ENCODE measurements around the gene GGCX. TPM values are rescaled to one million over a fixed set of nuclear protein-coding genes. Genes with fewer than 3 reads are reported as not detected.

GGCX gene
- total RNA-seq, 3 donors from 2014 or later, result 26.7 to 35.1 (median 31.8) TPM

GRCh38 chr2:85502720-85503119 is 58.6 kb downstream of the GGCX start:
- Histone ChIP-seq H3K36me3 (no peaks in the 10 kb centered on the region), H3K27ac (no peak overlapping the region), H3K27me3 (no peaks in the 10 kb centered on the region), H3K4me3 (no peak overlapping the region), H3K9me3 (no peaks in the 10 kb centered on the region), H3K4me1 (no peaks in the 10 kb centered on the region)
- intact Hi-C loops (cut with DNase I; ENCODE audit: low total_unique reads), result no loop called here
- no peak for DNase-seq (ENCODE audit: low spot score in 2 of 2)
- TF ChIP-seq POLR2A (IDR thresholded peaks at IDR 0.05), result no peak

GRCh38 chr2:85501248-85501647 is 60.0 kb downstream of the GGCX start:
- no peak for DNase-seq (ENCODE audit: low spot score in 2 of 2)
- TF ChIP-seq POLR2A (IDR thresholded peaks at IDR 0.05) (no peak), POLR2AphosphoS5 (IDR thresholded peaks at IDR 0.05) (no peak)
- Histone ChIP-seq H3K27me3 (no peaks in the 10 kb centered on the region), H3K9me3 (no peaks in the 10 kb centered on the region), H3K27ac (no peak overlapping the region), H3K4me1 (no peaks in the 10 kb centered on the region), H3K4me3 (no peak overlapping the region), H3K36me3 (no peaks in the 10 kb centered on the region)
- intact Hi-C loops (cut with DNase I; ENCODE audit: low total_unique reads), result no loop called here

- DNase-seq (ENCODE audit: low spot score in 2 of 2), result no peak
- Histone ChIP-seq H3K36me3 (no peaks in the 10 kb centered on the region), H3K4me1 (no peaks in the 10 kb centered on the region), H3K27me3 (no peaks in the 10 kb centered on the region), H3K9me3 (no peaks in the 10 kb centered on the region), H3K4me3 (no peak overlapping the region), H3K27ac (no peak overlapping the region)
- intact Hi-C loops (cut with DNase I; ENCODE audit: low total_unique reads), result no loop called here
- no peak for TF ChIP-seq POLR2AphosphoS5 (IDR thresholded peaks at IDR 0.05)
- TF ChIP-seq POLR2A (IDR thresholded peaks at IDR 0.05), result no peak
- TF ChIP-seq CTCF (IDR thresholded peaks at IDR 0.05), result no peak
Observed at GRCh38 chr2:85497944-85498630, 63.2 kb downstream of the GGCX start.

GRCh38 chr2:85496436-85496835 is 64.9 kb downstream of the GGCX start:
- no peak for TF ChIP-seq POLR2A (IDR thresholded peaks at IDR 0.05)
- no peak for TF ChIP-seq CTCF (IDR thresholded peaks at IDR 0.05)
- TF ChIP-seq POLR2AphosphoS5 (IDR thresholded peaks at IDR 0.05), result no peak
- intact Hi-C loops (cut with DNase I; ENCODE audit: low total_unique reads), result no loop called here
- no peaks in the 10 kb centered on the region for H3K27me3 ChIP-seq
- H3K4me3 ChIP-seq, result no peak overlapping the region
- no peaks in the 10 kb centered on the region for H3K9me3 ChIP-seq
- H3K27ac ChIP-seq, result no peak overlapping the region
- no peaks in the 10 kb centered on the region for H3K4me1 ChIP-seq
- DNase-seq (ENCODE audit: low spot score in 2 of 2), result no peak
- H3K36me3 ChIP-seq, result no peaks in the 10 kb centered on the region

Other genes starting within 250 kb of the GGCX start
- gene TGOLN2, start 233.5 kb downstream of the GGCX start, total RNA-seq, result 100 to 1,000 TPM; 111 to 161 (median 117) TPM
- 100 to 1,000 TPM in 2 of 3 donors, 10 to 100 TPM in 1; 96.4 to 534 (median 101) TPM for gene RETSAT, start 207.0 kb downstream of the GGCX start, total RNA-seq
- 100 to 1,000 TPM in 1 of 3 donors, 10 to 100 TPM in 2; 42.9 to 149 (median 47.0) TPM for gene ELMOD3, start 206.7 kb downstream of the GGCX start, total RNA-seq
- gene CAPG, start 151.1 kb downstream of the GGCX start, total RNA-seq, result 100 to 1,000 TPM; 102 to 254 (median 109) TPM
- not detected for gene SH2D6, start 142.8 kb downstream of the GGCX start, total RNA-seq
- 100 to 1,000 TPM; 180 to 263 (median 236) TPM for gene MAT2A, start 22.3 kb downstream of the GGCX start, total RNA-seq
- gene VAMP8, start 16.1 kb upstream of the GGCX start, total RNA-seq, result 100 to 1,000 TPM in 1 of 3 donors, 10 to 100 TPM in 2; 23.2 to 127 (median 55.7) TPM
- gene VAMP5, start 22.9 kb upstream of the GGCX start, total RNA-seq, result 10 to 100 TPM; 33.8 to 92.0 (median 50.8) TPM
- 100 to 1,000 TPM; 131 to 243 (median 161) TPM for gene RNF181, start 34.3 kb upstream of the GGCX start, total RNA-seq
- gene TMEM150A, start 41.2 kb upstream of the GGCX start, total RNA-seq, result 10 to 100 TPM; 20.8 to 40.0 (median 22.6) TPM
- gene C2orf68, start 50.6 kb upstream of the GGCX start, total RNA-seq, result 10 to 100 TPM; 13.9 to 26.6 (median 16.1) TPM
- 10 to 100 TPM; 53.6 to 71.7 (median 68.5) TPM for gene USP39, start 54.7 kb upstream of the GGCX start, total RNA-seq
- gene SFTPB, start 106.7 kb upstream of the GGCX start, total RNA-seq, result 1 to 10 TPM in 1 of 3 donors, not detected in 2; 3.7 TPM
- 1 to 10 TPM; 2.0 to 2.6 (median 2.1) TPM for gene GNLY, start 132.9 kb upstream of the GGCX start, total RNA-seq
- gene ATOH8, start 192.5 kb upstream of the GGCX start, total RNA-seq, result 100 to 1,000 TPM in 1 of 3 donors, 10 to 100 TPM in 2; 20.8 to 167 (median 46.2) TPM